ENCODE measurements around the gene FOXC1. TPM values are rescaled to one million over a fixed set of nuclear protein-coding genes. Genes with fewer than 3 reads are reported as not detected.

The FOXC1 gene
- total and polyA plus RNA-seq, 2 of the 13 experiments (the other 11 are each of a cell fraction or from before 2014, with no cell fraction given): 0.44 to 0.55 TPM

GRCh38 chr6:1611322-1611571 lies 1.5 kb downstream of the FOXC1 start:
- ChIA-PET CTCF (ENCODE audit: low intra/inter-chr PET ratio, low total read pairs) (no interaction called here), POLR2A (no interaction called here)
- FAIRE-seq: no peak
- Histone ChIP-seq H3K27ac (ENCODE audit: extremely low read length, insufficient read depth, low read length) (no peak overlapping the region), H2AFZ (ENCODE audit: low read length) (no peak overlapping the region), H3K27me3 (ENCODE audit: control insufficient read depth in 1 of 2, insufficient read depth in 2 of 2, low read length in 2 of 2) (peaks cover 19 to 35% of the 10 kb centered on the region in 2 experiments), H3K4me2 (ENCODE audit: low read depth, low read length) (peak overlapping the region; percentile 94), H3K9ac (ENCODE audit: insufficient read depth, low read depth, low read length) (no peak overlapping the region; the same call in 1 of the 2 replicates), H3K36me3 (replicated peaks in 1 of 2; ENCODE audit: control insufficient read depth in 1 of 2, insufficient read depth in 2 of 2, low read length in 2 of 2) (no peaks in the 10 kb centered on the region), H4K20me1 (ENCODE audit: insufficient read depth, low read length) (peaks cover 6% of the 10 kb centered on the region; the same call in 1 of the 2 replicates), H3K79me2 (ENCODE audit: insufficient read depth, low read length) (no peaks in the 10 kb centered on the region), H3K9me3 (ENCODE audit: low read length) (no peaks in the 10 kb centered on the region), H3K4me3 (replicated peaks in 1 of 3; ENCODE audit: insufficient read depth in 1 of 3, low read depth in 2 of 3, low read length in 3 of 3) (peak overlapping the region; percentile 46 to 73 (median 67); a peak in 4 of 6 replicates), H3K4me1 (ENCODE audit: insufficient read depth, low read length) (peaks cover 39% of the 10 kb centered on the region)
- no CpG with 5 or more reads among the region's 38 CpGs for WGBS (ENCODE audit: low lambda C conversion rate)
- intact Hi-C loops (cut with micrococcal nuclease; ENCODE audit: unreplicated experiment): no loop called here
- BruUV-seq (replicated peaks): no TSS peak
- no peak for DNase-seq (ENCODE audit: low spot score)
- in situ Hi-C loops (cut with HindIII; ENCODE audit: extremely low pct_ligation_motif_present, low pct_unique_long_range_greater_than_20kb): no loop called here
- peak; percentile 16 for ATAC-seq
- TF ChIP-seq ZNF687 (CRISPR knock-in tag; IDR thresholded peaks at IDR 0.05) (peak; percentile 23; the same call in 1 of the 2 replicates), HES4 (CRISPR knock-in tag; IDR thresholded peaks at IDR 0.05; ENCODE audit: borderline replicate concordance) (peak; percentile 23; the same call in 1 of the 2 replicates), MAZ (IDR thresholded peaks at IDR 0.05; ENCODE audit: borderline replicate concordance, low read depth, low read length) (no peak), MAZ (CRISPR knock-in tag; IDR thresholded peaks at IDR 0.05; ENCODE audit: low read depth) (0 out of 2 replicates have a peak, but pooled peaks have one; percentile 40), SMAD3 (CRISPR knock-in tag; IDR thresholded peaks at IDR 0.05) (no peak), ZNF10 (CRISPR knock-in tag; IDR thresholded peaks at IDR 0.05; ENCODE audit: borderline replicate concordance, low read depth) (no peak), TSC22D2 (CRISPR knock-in tag; IDR thresholded peaks at IDR 0.05; ENCODE audit: borderline replicate concordance) (no peak), FOSL2 (CRISPR knock-in tag; IDR thresholded peaks at IDR 0.05) (no peak), ZBTB21 (CRISPR knock-in tag; IDR thresholded peaks at IDR 0.05) (no peak), ZNF513 (CRISPR knock-in tag; conservative IDR thresholded peaks at IDR 0.05) (0 out of 2 replicates have a peak, but pooled peaks have one; percentile 58), SMAD1 (CRISPR knock-in tag; IDR thresholded peaks at IDR 0.05; ENCODE audit: borderline replicate concordance, low read depth) (no peak), CREB1 (IDR thresholded peaks at IDR 0.05) (no peak), CREB1 (CRISPR knock-in tag; IDR thresholded peaks at IDR 0.05) (no peak), ZNF724P (CRISPR knock-in tag; IDR thresholded peaks at IDR 0.05; ENCODE audit: borderline replicate concordance) (no peak), CHD4 (IDR thresholded peaks at IDR 0.05; ENCODE audit: borderline replicate concordance, low read length) (no peak), BORCS8-MEF2B (CRISPR knock-in tag; IDR thresholded peaks at IDR 0.05) (no peak), ELF1 (CRISPR knock-in tag; IDR thresholded peaks at IDR 0.05) (no peak), NR2F1 (CRISPR knock-in tag; IDR thresholded peaks at IDR 0.05) (no peak), REXO4 (CRISPR knock-in tag; IDR thresholded peaks at IDR 0.05; ENCODE audit: borderline replicate concordance) (no peak), NR2F2 (IDR thresholded peaks at IDR 0.05; ENCODE audit: borderline replicate concordance, low read depth) (no peak), ZSCAN31 (CRISPR knock-in tag; IDR thresholded peaks at IDR 0.05; ENCODE audit: low read depth) (peak; percentile 31; the same call in 1 of the 2 replicates), MAX (IDR thresholded peaks at IDR 0.05) (no peak)

All from HepG2 (cell line).